HCT116 (cell line): ENCODE data around the gene TMEM187. TPM values are rescaled to one million over a fixed set of nuclear protein-coding genes. Genes with fewer than 3 reads are reported as not detected.

Experiments used
- ATAC-seq: fragments of 200-7000 bp; cut with Tn5 transposase; 2 replicates; pipeline ENCODE4 v1.9.1; 2020; ENCODE audit warnings: mild to moderate bottlenecking, moderate library complexity
- BruUV-seq: library from RNA; stranded (reverse); fragments of 400-500 nt; replicated peaks from 2 replicates; lab custom pipeline; 2021; lab: Mats Ljungman, UMichigan
- CTCF ChIA-PET: fragments of 300-600 bp; sonication (Branson Sonifier 250); formaldehyde crosslinking; loops from one replicate; lab custom pipeline; 2021; ENCODE audit warnings: antibody characterized with exemption; lab: Charles Lee
- POLR2A ChIA-PET: fragments of 300-600, 350-600 bp; sonication (Branson Sonifier 250); formaldehyde crosslinking; loops from one replicate; lab custom pipeline; 2021; ENCODE audit warnings: antibody characterized with exemption; lab: Charles Lee
- RAD21 ChIA-PET, 2 experiments: fragments of 300-600 bp; sonication (Branson Sonifier 250); formaldehyde crosslinking; loops; one replicate each; lab custom pipeline; 2023; ENCODE audit warnings: low total read pairs in 2 of 2; ENCODE audit not compliant: uncharacterized antibody in 2 of 2, unreplicated experiment in 2 of 2, low non-redundant PET in 1 of 2; lab: Charles Lee
- DNase-seq: peaks from one replicate; pipeline ENCODE4 v3.0.0-alpha.2; 2010; ENCODE audit warnings: low read depth, low spot score
- H2AFZ ChIP-seq: fragments of 200-600 bp; shearing (Covaris generic), sonication (generic); 2 replicates; pipeline ENCODE4 v1.6.1; 2017; ENCODE audit warnings: low read depth, mixed run types, mixed read lengths, antibody characterized with exemption, low read length; ENCODE audit not compliant: poor library complexity, severe bottlenecking
- H3K27ac ChIP-seq: 2 replicates; pipeline ENCODE4 v1.5.1; 2012; ENCODE audit warnings: low read depth, low read length
- H3K27me3 ChIP-seq: fragments of 200-600 bp; sonication (generic); 2 replicates; pipeline ENCODE4 v1.6.1; 2016; ENCODE audit warnings: mixed run types, low read length, mixed read lengths; ENCODE audit not compliant: insufficient read depth
- H3K36me3 ChIP-seq, 2 experiments: fragments of 200-500 bp in 1 of 2; fragments of 200-600 bp in 1 of 2; sonication (Bioruptor generic) in 1 of 2; sonication (generic) in 1 of 2; 2 replicates each; pipeline versions ENCODE4 v1.5.1 to v1.6.1; 2014 to 2016; ENCODE audit warnings: low read length in 2 of 2, inconsistent platforms in 1 of 2, mixed read lengths in 1 of 2, mixed run types in 1 of 2; ENCODE audit not compliant: insufficient read depth in 2 of 2, control insufficient read depth in 1 of 2
- H3K4me1 ChIP-seq, 2 experiments: fragments of 200-600 bp in 1 of 2; sonication (generic) in 1 of 2; 2 replicates each; pipeline versions ENCODE4 v1.5.1 to v1.6.1; 2012 to 2017; ENCODE audit warnings: low read length in 2 of 2, inconsistent platforms in 1 of 2, mild to moderate bottlenecking in 1 of 2, mixed read lengths in 1 of 2, mixed run types in 1 of 2, moderate library complexity in 1 of 2; ENCODE audit not compliant: insufficient read depth in 2 of 2, control insufficient read depth in 1 of 2
- H3K4me2 ChIP-seq: fragments of 200-600 bp; sonication (generic); 2 replicates; pipeline ENCODE4 v1.6.1; 2017; ENCODE audit warnings: mixed run types, low read length, mixed read lengths
- H3K4me3 ChIP-seq, 2 experiments: fragments of 200-600 bp in 1 of 2; sonication (generic) in 1 of 2; replicated peaks in 1 of 2; 2 replicates each; pipeline ENCODE4 v1.5.1; 2011 to 2016; ENCODE audit warnings: low read length in 2 of 2, control low read depth in 1 of 2, low read depth in 1 of 2, mild to moderate bottlenecking in 1 of 2, mixed read lengths in 1 of 2, mixed run types in 1 of 2
- H3K79me2 ChIP-seq: fragments of 200-600 bp; sonication (generic); 2 replicates; pipeline ENCODE4 v1.6.1; 2017; ENCODE audit warnings: mild to moderate bottlenecking, mixed run types, low read length, moderate library complexity, mixed read lengths; ENCODE audit not compliant: insufficient read depth
- H3K9ac ChIP-seq: fragments of 200-600 bp; sonication (generic); 2 replicates; pipeline ENCODE4 v1.6.1; 2016; ENCODE audit warnings: low read length, mixed read lengths
- H3K9me2 ChIP-seq: fragments of 200-600 bp; sonication (generic), shearing (Covaris generic); 2 replicates; pipeline ENCODE4 v1.6.1; 2017; ENCODE audit warnings: mixed run types, mild to moderate bottlenecking, moderate library complexity; ENCODE audit not compliant: insufficient read depth
- H3K9me3 ChIP-seq, 2 experiments: fragments of 200-500 bp in 1 of 2; fragments of 200-600 bp in 1 of 2; sonication (Bioruptor generic) in 1 of 2; sonication (generic) in 1 of 2; 2 replicates each; pipeline ENCODE4 v1.6.1; 2014 to 2017; ENCODE audit warnings: low read length in 2 of 2, mixed read lengths in 2 of 2, inconsistent platforms in 1 of 2, low read depth in 1 of 2, mild to moderate bottlenecking in 1 of 2, mixed run types in 1 of 2, moderate library complexity in 1 of 2; ENCODE audit not compliant: control insufficient read depth in 1 of 2, insufficient read depth in 1 of 2
- H4K20me1 ChIP-seq: fragments of 200-600 bp; sonication (generic), shearing (Covaris generic); 2 replicates; pipeline ENCODE4 v1.6.1; 2017; ENCODE audit warnings: mixed run types, mild to moderate bottlenecking, moderate library complexity; ENCODE audit not compliant: insufficient read depth
- ATF3 ChIP-seq: IDR thresholded peaks from 2 replicates; pipeline ENCODE4 v1.6.1; 2012
- CBX3 ChIP-seq: IDR thresholded peaks from 2 replicates; pipeline ENCODE4 v1.6.1; 2012; ENCODE audit warnings: low read depth
- CTCF ChIP-seq, 3 experiments: fragments of 200-600 bp in 1 of 3; sonication (generic) in 1 of 3; IDR thresholded peaks in 2 of 3; conservative IDR thresholded peaks in 1 of 3; 2 replicates each; pipeline ENCODE4 v1.5.1; 2012 to 2017; ENCODE audit warnings: low read depth in 2 of 3, low read length in 2 of 3, antibody characterized with exemption in 1 of 3, borderline replicate concordance in 1 of 3, control low read depth in 1 of 3, mild to moderate bottlenecking in 1 of 3, mixed read lengths in 1 of 3, mixed run types in 1 of 3, moderate library complexity in 1 of 3; ENCODE audit not compliant: insufficient read depth in 1 of 3
- ELF1 ChIP-seq: IDR thresholded peaks from 2 replicates; pipeline ENCODE4 v1.6.1; 2012; ENCODE audit warnings: low read depth, borderline replicate concordance
- EZH2phosphoT487 ChIP-seq: fragments of 200-600 bp; IDR thresholded peaks from 2 replicates; pipeline ENCODE4 v1.6.1; 2018; ENCODE audit warnings: antibody characterized with exemption, borderline replicate concordance
- FOSL1 ChIP-seq: IDR thresholded peaks from 2 replicates; pipeline ENCODE4 v1.6.1; 2012; ENCODE audit warnings: low read depth
- JUND ChIP-seq: IDR thresholded peaks from 2 replicates; pipeline ENCODE4 v1.6.1; 2012
- MAX ChIP-seq: IDR thresholded peaks from 2 replicates; pipeline ENCODE4 v1.6.1; 2012
- POLR2A ChIP-seq: IDR thresholded peaks from 2 replicates; pipeline ENCODE4 v1.7.0; 2011; ENCODE audit warnings: borderline replicate concordance; ENCODE audit not compliant: insufficient read depth, insufficient read length; ENCODE audit errors: extremely low read depth
- RAD21 ChIP-seq: IDR thresholded peaks from 2 replicates; pipeline ENCODE4 v1.6.1; 2012; ENCODE audit warnings: low read depth, mild to moderate bottlenecking
- REST ChIP-seq: IDR thresholded peaks from 2 replicates; pipeline ENCODE4 v1.6.1; 2012; ENCODE audit warnings: low read depth
- SP1 ChIP-seq: IDR thresholded peaks from 2 replicates; pipeline ENCODE4 v1.6.1; 2012; ENCODE audit warnings: low read depth
- TCF7L2 ChIP-seq: IDR thresholded peaks from 2 replicates; pipeline ENCODE4 v1.7.0; 2011; ENCODE audit warnings: borderline replicate concordance, inconsistent platforms; ENCODE audit not compliant: insufficient read depth, insufficient read length; ENCODE audit errors: extremely low read depth
- intact Hi-C: fragments of 100-400 bp; cut with micrococcal nuclease; formaldehyde crosslinking; loops from 2 replicates; pipeline ENCODE4 v1.10.0; 2022
- total RNA-seq: library from RNA; stranded (reverse); gene quantifications from one replicate; pipeline ENCODE4 v1.2.1, GENCODE V29; 2021; ENCODE audit not compliant: unreplicated experiment

Gene TMEM187
- total RNA-seq, 1 experiment from 2014 or later, result 12.6 TPM

- TF ChIP-seq CTCF (IDR thresholded peaks at IDR 0.05 in 2 of 3, conservative IDR thresholded peaks at IDR 0.05 in 1 of 3; ENCODE audit: borderline replicate concordance in 1 of 3, insufficient read depth in 1 of 3, low read depth in 2 of 3, low read length in 2 of 3) (no peak), RAD21 (no peak), ELF1 (no peak), FOSL1 (no peak), CBX3 (no peak), ATF3 (no peak), MAX (no peak), SP1 (no peak), TCF7L2 (no peak), POLR2A (no peak)
- TF ChIP-seq, all 23 proteins: peak for 0
Measured at GRCh38 chrX:154017766-154018517, 45.4 kb downstream of the TMEM187 start (continued).

GRCh38 chrX:154018518-154019060 is 46.0 kb downstream of the TMEM187 start:
- H3K79me2 ChIP-seq, result peaks cover 42% of the 10 kb centered on the region
- no peaks in the 10 kb centered on the region for H4K20me1 ChIP-seq
- no peak overlapping the region for H2AFZ ChIP-seq
- H3K9ac ChIP-seq, result peak overlapping the region; percentile 88
- H3K36me3 ChIP-seq, result peaks cover 2 to 5% of the 10 kb centered on the region in 2 experiments; a peak in 1 of 4 replicates
- H3K27ac ChIP-seq, result peak overlapping the region; percentile 88
- intact Hi-C loops, result no loop called here
- no peaks in the 10 kb centered on the region for H3K9me3 ChIP-seq
- no peaks in the 10 kb centered on the region for H3K9me2 ChIP-seq
- DNase-seq (no peak), ATAC-seq (no peak)
- H3K4me2 ChIP-seq, result peak overlapping the region; percentile 81
- RAD21 ChIA-PET, result no interaction called here
- CTCF ChIA-PET, result no interaction called here
- POLR2A ChIA-PET, result interaction anchor here (0.5 kb wide), 1 partner anchor 421 kb away, joined by 3 read pairs; no protein-coding TSS in a partner anchor
- H3K4me1 ChIP-seq, result peaks cover 9 to 31% of the 10 kb centered on the region in 2 experiments
- TSS peak; percentile 40 for BruUV-seq
- peak overlapping the region; percentile 68 to 69 for H3K4me3 ChIP-seq
- TF ChIP-seq CBX3, result no peak
- TF ChIP-seq RAD21, result no peak
- TF ChIP-seq JUND, result no peak
- TF ChIP-seq REST, result no peak
- no peak for TF ChIP-seq POLR2A
- no peak for TF ChIP-seq EZH2phosphoT487
- H3K27me3 ChIP-seq, result no peaks in the 10 kb centered on the region
